Right forelimb (tissue), 1 donor: ENCODE data around the gene PAPSS2.
"Not testable (repeated sequence)": the region's sequence is repeated elsewhere in the genome, so short reads cannot be mapped to it uniquely, and the experiment has no call there.

Experiments
- DNase-seq: peaks from one replicate; pipeline ENCODE4 v3.0.0-alpha.2; 2018

The PAPSS2 gene

DNA sequence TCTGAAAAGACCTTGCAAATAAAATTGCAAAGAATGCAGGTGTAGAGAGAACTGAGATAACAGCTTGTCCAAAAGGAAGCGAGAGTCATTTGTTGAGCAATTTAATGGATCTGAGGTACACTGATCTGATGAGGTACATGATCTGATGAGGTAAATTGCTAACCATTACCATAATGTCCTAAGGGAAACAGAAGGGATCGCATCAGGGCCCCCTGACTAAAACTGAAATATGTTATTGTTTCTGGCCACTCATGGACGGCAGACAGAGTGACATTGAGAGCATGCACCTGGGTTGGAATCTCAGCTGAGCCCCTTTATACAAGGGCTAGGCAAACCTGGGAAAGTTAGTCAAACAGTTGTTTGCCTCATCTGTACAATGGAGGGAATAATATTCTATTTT, 15.8 kb upstream of the PAPSS2 start:
- DNase-seq, result no peak

DNA sequence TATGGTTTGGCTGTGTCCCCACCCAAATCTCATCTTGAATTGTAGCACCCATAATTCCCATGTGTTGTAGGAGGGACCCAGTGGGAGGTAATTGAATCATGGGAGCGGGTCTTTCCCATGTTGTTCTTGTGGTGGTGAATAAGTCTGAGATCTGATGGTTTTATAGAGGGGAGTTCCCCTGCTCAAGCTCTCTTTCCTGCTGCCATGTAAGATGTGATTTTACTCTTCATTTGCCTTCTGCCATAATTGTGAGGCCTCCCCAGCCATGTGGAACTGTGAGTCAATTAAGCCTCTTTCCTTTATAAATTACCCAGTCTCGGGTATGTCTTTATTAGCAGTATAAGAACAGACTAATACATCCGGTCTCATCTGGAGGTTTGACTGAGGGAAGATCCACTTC, 15.2 kb upstream of the PAPSS2 start:
- DNase-seq, result not testable (repeated sequence)

DNA sequence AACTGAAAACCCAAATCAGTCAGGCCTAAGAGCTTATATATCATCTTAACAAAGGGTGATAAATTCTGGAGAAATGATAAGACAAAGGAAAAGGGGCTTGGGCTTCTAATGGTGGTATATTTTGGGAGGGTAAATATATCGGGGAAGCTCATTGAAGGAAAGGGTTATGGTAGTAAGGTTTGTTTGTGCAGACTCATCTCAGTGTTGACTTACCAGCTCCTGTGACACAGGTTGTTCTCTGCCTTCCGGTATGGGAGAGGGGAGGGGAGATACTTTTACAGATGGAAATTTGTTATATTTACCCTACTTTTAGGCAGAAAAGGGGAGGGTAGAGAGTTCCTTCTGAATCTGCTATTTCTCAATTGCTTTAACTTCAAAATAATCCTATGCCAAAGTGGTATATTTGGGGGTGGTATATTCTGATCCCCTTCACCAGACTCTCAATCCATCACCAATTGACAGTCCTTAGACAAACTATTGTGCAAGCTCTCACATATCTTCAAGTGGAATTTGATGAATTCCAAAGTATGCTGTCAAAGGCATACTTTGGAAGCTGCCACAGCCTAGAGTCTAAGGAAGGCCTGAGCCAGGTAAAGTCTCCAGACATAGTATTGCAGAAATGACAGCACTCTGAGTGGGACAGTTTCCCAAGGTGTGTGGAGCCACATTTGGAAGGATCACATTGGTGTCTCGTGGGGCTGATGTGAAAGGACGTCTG, 13.3 kb upstream of the PAPSS2 start:
- no peak for DNase-seq

DNA sequence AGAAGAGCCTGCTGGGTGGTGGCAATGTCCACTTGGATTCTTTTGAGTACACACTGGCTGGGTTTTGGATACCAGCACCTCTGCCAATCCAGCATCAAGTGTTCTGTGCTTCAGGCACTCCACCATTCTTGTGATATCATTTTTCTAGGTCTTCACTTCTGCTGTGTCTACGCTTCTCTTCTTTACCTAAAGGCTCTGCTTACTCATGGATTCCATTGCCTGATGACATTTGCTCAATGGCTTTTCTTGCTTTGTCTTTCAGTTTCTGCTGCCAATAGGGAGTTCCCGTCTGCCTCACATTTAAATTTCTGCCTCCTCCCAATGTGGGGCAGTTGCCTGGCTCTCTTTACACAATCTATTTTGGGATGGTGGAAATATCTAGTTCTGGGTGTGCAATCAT, 12.7 kb upstream of the PAPSS2 start:
- no peak for DNase-seq

DNA sequence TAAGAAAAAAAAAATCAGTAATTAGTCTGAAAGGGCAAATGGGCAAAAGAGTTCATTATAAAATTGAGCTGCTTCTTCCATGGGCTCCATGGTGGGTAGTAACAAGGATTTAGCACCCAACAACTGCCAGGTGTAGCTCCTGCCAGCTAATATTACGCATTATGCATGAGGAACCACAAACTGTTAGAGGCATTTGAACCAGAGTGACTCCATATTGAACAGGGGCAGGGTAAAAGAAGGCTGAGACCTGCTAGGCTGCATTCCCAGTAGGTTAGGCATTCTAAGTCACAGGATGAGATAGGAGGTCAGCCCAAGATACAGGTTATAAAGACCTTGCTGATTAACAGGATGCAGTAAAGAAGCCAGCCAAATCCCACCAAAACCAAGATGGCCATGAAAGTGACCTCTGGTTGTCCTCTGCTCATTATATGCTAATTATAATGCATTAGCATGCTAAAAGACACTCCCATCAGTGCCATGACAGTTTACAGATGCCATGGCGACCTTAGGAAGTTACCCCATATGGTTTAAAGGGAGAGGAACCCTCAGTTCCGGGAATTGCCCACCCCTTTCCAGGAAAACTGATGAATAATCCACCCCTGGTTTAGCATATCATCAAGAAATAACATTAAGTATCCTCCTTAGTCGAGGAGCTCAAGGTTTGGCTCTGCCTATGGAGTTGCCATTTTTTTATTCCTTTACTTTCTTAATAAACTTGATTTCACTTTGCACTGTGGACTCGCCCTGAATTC, 8.7 kb upstream of the PAPSS2 start:
- no peak for DNase-seq

DNA sequence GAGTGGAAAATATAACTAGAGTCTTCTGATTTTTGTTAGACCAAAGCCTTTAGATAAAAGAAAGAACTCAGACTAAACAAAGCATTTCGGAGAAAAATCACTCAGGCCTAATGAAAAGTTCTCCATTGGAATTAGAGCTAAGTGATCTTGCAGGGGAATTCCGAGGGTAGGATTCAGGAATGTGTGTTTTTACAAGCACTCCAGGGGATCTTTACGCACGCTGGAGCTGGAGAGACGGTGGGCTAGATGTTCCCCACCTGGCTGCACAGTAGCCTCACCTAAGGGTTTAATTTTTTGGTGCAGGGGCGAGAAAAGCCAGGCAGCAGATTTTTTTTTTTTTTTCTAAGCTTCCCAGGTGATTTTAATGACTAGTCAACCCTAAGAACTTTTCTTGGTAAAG, 7.9 kb upstream of the PAPSS2 start:
- no peak for DNase-seq

DNA sequence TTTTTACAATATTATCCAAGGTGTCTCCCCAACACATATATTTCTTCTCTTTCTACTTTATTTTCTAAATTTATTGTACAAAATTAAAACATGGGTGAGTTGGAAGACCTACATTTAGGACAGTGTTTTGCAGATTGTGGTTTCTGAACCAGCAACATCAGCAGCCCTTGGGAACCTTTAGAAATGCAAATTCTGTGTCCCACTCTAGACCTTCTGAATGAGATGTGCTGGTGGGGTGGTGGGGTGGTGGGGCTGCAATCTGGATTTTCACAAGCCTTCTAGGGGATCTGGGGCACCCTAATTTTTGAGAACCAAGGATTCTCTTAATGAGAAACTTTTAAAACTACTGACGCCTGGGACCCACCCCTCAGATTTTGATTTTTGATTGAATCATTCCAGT, 7.4 kb upstream of the PAPSS2 start:
- DNase-seq, result no peak

DNA sequence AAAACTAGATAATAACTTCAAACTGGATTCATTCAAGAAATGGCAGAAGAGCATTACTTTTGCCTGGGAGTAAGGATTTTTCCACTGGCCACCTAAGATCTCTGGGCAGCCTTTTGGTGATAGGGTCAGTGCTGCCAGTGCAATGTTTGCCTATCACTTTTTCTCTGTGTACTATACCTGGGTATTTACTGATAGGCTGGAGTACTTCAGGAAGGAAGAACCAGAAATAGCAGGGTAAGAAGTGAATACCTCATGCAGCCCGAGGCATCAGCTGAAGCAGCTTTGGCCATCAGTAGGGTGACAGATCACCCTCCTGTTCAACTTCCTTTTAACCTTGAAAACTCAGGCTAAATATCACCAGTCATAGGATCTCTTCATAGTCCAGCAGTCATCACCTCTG, 5.5 kb upstream of the PAPSS2 start:
- DNase-seq, result no peak

DNA sequence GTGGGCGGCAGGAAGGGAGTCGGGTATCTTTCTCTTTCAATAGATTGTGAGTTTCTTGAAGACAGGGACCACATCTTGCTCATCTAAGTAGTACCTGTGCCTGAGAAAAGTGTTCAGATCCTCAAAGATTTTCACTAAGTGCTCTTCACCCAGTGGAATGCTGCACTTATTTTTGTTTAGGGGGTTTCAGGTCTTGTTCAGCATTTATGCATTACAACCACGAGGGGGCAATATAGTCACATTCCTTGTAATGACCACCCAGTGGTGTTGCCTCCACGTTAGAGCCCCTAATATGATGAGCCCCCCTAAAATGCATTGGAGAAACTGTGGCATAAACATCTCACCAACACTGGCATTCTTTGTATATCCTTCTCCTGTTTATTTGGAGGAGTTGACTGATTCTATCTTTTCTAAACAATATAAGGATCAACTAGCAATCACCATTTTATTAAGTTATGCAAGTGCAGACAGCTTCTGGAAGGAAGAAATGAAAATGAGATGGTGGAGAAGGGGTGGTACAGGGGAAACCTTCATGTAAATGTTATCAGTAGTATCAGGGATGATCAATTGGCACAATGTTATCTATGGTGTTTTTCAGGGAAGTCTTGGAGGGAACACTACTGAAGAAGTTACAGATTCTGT, 3.1 kb upstream of the PAPSS2 start:
- no peak for DNase-seq

DNA sequence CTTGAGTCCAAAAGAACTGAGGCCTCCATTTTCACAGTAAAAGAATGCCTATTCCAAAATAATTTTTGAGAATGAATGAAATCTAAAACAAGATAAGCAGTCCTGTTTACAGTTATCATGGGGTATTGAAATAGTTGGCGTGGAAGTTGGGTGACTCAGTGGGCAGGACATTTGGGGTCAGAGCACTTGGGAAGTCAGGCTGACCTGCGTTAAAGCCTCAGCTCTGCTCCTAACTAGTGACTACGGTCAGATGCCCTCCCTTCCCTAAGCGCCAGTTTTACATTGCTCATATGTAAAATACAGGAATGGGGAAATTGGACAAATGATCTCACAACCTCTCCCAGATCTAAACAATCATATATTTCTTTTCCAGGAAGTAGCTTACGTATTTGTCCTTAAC, 2.3 kb upstream of the PAPSS2 start:
- no peak for DNase-seq

DNA sequence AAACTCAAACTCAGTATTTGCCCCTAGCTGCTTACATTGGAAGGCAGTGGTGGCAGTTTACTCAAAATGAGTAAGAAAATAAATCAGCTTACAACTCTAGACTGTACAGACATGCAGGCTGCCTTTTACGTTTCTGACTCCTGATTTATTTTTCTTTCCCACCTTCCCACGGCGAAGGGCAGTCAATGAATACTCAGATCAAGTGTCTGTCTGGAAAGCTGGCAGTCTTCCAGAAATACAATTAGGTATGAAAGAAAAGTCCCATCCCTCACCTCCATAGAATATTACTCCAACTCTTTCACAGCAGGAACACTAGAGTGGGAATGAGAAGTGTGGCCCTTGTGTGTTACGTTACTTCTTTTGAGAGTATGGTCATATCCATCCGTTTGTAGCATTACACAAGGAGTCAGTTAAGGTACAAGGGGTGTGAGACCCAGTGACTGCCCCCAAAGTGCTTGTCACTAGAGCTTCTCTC, 1.3 kb upstream of the PAPSS2 start:
- DNase-seq, result no peak

DNA sequence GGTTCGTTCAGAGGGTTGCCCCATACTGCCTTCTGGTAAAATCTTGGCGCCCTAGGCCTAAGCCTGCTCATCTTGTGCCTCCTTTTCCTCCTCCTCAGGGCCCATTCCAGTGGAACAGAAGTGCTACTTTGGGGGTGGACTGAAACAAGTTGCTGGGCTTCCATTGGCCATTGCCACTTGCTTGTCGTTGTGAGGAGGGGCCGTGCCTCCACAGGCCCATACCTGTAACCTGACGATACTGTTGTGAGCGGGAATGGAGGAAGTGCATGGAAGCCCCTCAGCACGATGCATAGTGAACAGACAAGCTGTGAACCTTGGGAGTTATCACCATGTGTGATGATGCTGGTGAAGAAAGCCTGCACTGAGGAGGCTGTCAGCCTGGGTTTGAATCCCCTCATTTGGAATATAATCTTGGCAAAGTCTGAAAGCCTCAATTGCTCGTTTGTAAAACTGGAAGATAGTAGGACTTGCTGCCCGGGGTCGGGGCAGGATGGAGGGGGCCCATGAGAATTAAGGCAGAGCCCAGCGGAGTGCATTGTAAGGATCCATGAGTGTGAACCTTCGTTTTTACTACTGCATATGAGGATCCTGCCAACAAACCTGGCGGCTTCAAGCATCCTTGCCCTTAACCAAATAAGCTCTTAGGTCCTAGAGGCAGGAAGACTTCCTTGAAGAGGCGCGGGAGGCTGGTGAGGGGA, 671 bp upstream of the PAPSS2 start:
- DNase-seq, result peak; percentile 46

DNA sequence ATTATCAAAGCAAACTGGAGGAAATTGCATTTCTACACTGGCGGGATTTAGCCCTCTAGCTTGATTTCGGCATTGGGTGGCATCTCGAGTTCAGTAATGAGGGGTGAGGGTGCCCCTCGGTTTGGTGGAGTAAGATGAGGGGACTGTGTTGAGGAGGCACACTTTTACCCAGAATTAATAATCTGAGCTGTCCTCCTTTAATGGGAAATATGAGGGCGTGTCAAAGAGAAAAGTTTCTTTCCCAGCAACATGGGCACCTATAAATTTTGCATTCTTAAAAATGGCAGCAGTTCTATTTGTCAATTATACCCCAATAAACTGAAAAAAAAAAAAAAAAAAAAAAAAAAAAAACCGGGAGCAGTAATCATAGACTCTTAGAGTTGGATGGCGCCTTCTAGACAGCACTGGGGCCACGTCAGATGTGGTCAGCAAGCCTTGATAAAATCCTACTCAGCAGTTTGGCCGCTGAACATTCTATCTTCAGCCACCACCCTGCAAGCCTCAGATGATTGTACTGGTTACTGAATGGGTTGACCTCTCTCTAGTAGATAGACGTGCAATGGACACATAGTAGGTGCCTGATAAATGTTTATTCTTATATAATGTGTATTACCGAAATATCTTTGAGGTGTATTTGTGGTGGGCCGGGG, 931 bp downstream of the PAPSS2 start:
- no peak for DNase-seq

DNA sequence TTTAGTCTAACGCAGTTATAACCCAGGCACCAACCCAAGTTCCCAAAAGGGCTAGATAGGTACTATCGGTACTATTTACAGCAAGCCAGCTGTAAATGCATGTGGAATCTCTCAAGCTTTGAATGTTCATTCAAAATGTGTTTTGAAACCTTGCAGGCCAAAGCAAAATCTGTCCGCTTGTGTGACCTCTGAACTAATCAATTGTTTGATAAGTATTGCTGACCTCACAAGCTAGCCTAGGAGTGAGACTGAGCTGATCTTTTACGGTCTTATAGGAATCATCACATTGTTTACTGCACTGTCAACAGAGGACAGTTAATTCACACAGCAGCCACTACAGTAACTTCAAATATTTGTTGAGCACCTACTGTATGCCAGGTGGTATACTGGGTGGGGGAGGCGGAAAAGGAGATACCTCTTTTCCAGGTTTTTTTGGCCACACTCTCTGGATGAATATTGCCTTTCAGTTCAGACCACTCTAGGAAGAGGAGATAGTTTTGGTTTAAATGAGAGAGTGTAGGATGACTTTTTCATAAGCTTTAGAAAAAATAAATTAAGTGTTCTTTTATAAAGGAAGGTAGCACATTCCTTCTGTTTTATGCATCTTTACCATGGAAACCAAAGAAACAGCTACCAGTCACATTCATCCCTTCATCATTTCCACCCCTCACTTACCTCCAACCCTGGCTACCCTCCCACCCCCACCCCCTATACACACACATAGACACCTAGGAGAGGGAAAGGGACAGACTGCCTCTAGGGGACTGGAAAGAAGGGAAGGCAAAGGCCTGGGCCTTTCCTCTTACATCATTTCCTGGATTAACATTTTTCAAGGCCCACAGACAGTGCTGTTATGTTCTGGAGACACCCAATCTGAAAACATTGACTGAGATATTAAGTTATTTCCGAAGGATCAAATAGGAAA, 2.4 kb downstream of the PAPSS2 start:
- no peak for DNase-seq

DNA sequence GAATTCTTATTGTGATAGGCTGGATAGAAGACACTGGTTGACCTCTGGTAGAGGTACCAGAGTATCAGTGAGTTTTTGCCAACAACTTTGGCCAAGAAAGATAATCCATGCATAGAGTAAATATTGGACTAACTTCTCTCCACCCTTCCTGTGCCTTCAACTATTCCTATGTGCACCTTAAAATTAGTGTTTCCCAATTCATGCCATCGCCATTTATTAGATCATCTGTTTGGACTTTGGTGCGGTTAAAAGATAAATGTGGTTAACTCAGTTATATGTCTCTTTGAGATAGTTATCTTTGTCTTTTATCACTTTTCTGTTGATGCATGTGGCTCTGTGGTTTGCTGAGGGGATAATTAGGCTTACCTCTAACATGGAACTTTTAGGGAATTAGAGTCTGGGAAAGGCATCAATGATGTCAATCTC, 4.6 kb downstream of the PAPSS2 start:
- DNase-seq, result no peak

DNA sequence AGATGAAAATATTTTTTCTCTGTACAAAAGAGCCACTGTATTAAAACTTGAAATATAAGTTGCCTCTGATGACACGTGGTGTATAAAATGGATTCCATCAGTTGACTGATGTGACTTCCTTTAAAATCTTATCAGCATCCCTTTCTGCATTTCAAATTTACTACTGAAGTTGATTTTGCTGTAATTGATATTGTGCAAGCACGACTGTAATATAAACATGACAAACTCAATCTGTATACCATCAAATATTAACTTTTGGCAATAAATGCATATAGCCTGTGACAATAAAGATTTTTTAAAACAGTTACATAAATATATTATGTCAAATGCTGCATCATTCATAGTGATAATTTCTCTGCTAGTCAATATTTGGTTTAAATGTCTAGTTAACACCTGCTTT, 7.8 kb downstream of the PAPSS2 start:
- no peak for DNase-seq

DNA sequence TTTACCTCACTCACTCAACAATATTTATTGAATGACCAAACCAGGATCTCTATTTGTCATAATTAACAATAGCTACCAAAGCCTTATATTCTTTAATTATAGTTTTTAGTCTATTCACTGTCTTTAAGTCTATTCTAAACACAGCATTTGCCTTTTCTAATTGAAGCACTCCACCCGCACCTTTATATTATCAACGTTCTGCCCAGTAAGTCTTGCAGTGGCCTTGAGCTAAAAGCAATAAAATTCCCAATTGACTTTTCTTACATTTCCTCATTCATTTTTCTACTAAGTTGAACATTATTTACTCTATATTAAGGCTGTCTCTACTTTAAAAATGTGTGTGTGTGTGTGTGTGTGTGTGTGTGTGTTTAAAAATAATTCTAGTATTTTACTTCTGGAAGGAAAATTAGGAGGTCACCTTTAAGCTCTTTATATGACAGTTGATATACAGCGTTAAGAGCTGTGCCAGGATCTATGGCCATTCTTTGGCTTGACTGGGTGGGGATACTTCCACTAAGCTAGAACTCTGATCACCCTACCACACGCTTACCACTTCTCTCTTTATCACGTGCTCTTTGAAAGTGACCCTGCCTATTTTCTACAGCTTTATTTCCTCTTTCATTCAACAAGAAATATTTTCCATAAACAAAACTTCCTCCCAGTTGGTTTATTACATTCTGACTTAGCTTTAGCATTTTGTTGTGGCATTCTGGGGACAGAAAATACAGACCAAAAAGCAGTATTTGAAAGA, 8.8 kb downstream of the PAPSS2 start:
- DNase-seq, result no peak

DNA sequence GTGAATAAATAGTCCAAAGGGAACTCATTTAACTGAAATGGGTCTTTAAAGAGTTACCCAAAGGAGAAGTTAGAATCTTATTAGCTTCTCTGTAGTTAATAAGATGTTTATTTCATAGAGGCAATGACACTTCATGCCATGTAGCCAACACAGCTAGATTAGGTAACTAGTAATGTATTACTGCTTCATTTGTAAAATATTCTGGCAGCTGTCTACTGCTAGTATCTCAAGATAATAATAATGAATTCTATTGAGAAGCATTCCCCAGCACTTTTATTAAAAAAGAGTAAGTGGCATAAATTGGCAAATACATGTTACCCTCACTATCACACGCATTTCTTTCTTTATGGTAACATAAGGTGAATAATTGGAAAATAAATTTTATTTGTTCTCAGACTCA, 10.1 kb downstream of the PAPSS2 start:
- DNase-seq, result no peak

DNA sequence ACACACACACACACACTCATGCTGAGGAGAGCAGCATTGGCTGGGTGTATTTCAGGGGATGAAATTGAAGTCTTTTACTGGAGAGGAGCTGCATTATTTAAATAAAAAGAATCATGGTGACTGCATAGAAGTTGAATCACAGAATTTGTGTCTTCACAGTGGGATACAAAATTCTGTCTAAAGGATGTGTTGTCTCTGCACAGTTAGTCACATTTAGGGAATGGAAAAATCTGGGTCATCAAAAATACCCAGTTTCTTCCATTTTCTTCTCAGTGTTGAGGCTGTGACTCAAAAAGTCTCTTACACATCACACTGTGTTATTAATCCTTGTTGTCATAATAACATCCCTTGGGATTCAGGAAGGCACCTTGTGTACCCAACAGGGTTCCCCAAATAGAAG, 10.9 kb downstream of the PAPSS2 start:
- no peak for DNase-seq

DNA sequence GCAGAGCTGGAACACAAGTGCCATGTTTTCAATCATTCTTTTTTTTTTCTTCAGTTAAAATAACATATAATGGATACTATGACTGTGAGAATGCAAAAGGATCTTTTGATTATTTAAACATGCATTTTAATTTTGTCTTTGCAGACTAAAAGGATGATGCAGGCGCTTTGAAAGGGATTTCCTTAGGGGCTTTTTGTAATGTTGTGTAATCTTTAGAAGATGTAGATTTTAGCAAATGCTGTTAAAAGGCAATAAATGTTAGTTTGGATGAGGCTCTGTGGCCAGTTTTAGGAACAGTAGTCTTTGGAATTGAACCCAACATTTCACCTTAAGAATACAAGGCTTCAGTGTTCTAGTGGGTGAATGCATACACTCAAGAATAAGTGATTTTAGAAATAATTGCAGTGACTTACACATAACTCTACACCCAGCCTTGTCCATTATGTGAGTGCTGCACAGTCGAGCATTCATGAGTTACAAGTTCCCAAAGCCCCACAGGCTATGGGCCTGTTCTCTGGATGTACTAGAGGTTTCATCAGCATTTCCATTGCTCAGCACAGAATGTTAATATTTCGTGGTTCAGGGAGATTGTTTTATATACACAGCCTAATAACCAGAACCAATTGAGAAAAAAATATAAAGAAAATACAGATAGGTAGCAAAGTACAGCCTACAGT, 11.6 kb downstream of the PAPSS2 start:
- no peak for DNase-seq
